ENCODE results near the gene MYLIP.

Gene MYLIP

GRCh38 chr6:16128759-16129622, at the start of gene MYLIP:
Gene MYLIP (plus strand): TSS chr6:16129086. CDS start chr6:16129323, 237 bp downstream.
- DNase-seq (ENCODE audit: insufficient read length, low spot score) (peak; percentile 68), FAIRE-seq (no peak)
- TF ChIP-seq CTCF (IDR thresholded peaks at IDR 0.05; ENCODE audit: insufficient read depth, missing control alignments), result peak; percentile 71

- FAIRE-seq (no peak), DNase-seq (ENCODE audit: insufficient read length, low spot score) (no peak)
- no peak for TF ChIP-seq CTCF (IDR thresholded peaks at IDR 0.05; ENCODE audit: insufficient read depth, missing control alignments)
Observed at GRCh38 chr6:16079354-16079753, 49.5 kb upstream of the MYLIP start.

- TF ChIP-seq CTCF (IDR thresholded peaks at IDR 0.05; ENCODE audit: insufficient read depth, missing control alignments), result no peak
- FAIRE-seq (no peak), DNase-seq (ENCODE audit: insufficient read length, low spot score) (no peak)
Observed at GRCh38 chr6:16080204-16080603, 48.7 kb upstream of the MYLIP start.

- no peak for FAIRE-seq
- DNase-seq (ENCODE audit: insufficient read length, low spot score), result no peak
- no peak for TF ChIP-seq CTCF (IDR thresholded peaks at IDR 0.05; ENCODE audit: insufficient read depth, missing control alignments)
Observed at GRCh38 chr6:16081326-16081725, 47.6 kb upstream of the MYLIP start.

- FAIRE-seq (no peak), DNase-seq (ENCODE audit: insufficient read length, low spot score) (no peak)
- TF ChIP-seq CTCF (IDR thresholded peaks at IDR 0.05; ENCODE audit: insufficient read depth, missing control alignments), result no peak
Observed at GRCh38 chr6:16082361-16082760, 46.5 kb upstream of the MYLIP start.

- no peak for FAIRE-seq
- no peak for TF ChIP-seq CTCF (IDR thresholded peaks at IDR 0.05; ENCODE audit: insufficient read depth, missing control alignments)
- DNase-seq (ENCODE audit: insufficient read length, low spot score), result no peak
Observed at GRCh38 chr6:16086965-16087364, 41.9 kb upstream of the MYLIP start.

- TF ChIP-seq CTCF (IDR thresholded peaks at IDR 0.05; ENCODE audit: insufficient read depth, missing control alignments), result no peak
- FAIRE-seq (no peak), DNase-seq (ENCODE audit: insufficient read length, low spot score) (no peak)
Observed at GRCh38 chr6:16087386-16087785, 41.5 kb upstream of the MYLIP start.

Measured in D721Med (cell line).